Right ventricle myocardium superior (tissue), 1 donor: Measurements from ENCODE around the gene TNNI2. TPM values are rescaled to one million over a fixed set of nuclear protein-coding genes. Genes with fewer than 3 reads are reported as not detected.
A peak's percentile ranks its signal among the peaks of the same experiment; 100 is the strongest.

Experiments used
- ATAC-seq: fragments of 200-7000 bp; cut with Tn5 transposase; one replicate; pipeline ENCODE4 v1.9.1; 2020; ENCODE audit warnings: mild to moderate bottlenecking; ENCODE audit not compliant: poor library complexity
- DNase-seq: peaks from one replicate; pipeline ENCODE4 v3.0.0-alpha.2; 2020
- intact Hi-C: fragments of 100-400 bp; cut with DNase I; formaldehyde crosslinking; loops from one replicate; pipeline ENCODE4 v1.11.2; 2022
- total RNA-seq: library from RNA; stranded (reverse); fragmentation: NEBNext Ultra II Directional; extraction: Animal tissue kit (Norgen Biotek cat#: 25700); gene quantifications from one replicate; pipeline ENCODE4 v1.2.1, GENCODE V29; 2021
- donor health status: DM: no; HTN: yes; CAD: no; lungs with severe emphysema.

The TNNI2 gene
- total RNA-seq, 1 donor from 2014 or later: not detected

- no peak for ATAC-seq
- intact Hi-C loops: loop anchor here (5.0 kb wide), 1 partner anchor 41 kb away; no protein-coding TSS in a partner anchor
Measured at GRCh38 chr11:1841511-1842148, 2.8 kb downstream of the TNNI2 start.

GRCh38 chr11:1842149-1843097 is 3.6 kb downstream of the TNNI2 start:
- DNase-seq (peak; percentile 84), ATAC-seq (peak; percentile 85)
- intact Hi-C loops: loop anchor here (5.0 kb wide), 1 partner anchor 40 kb away; no protein-coding TSS in a partner anchor

More at GRCh38 chr11:1841511-1842148, 2.8 kb downstream of the TNNI2 start:
- DNase-seq: peak; percentile 38

GRCh38 chr11:1843098-1843473 is 4.3 kb downstream of the TNNI2 start:
- intact Hi-C loops: loop anchor here (5.0 kb wide), 1 partner anchor 39 kb away; no protein-coding TSS in a partner anchor
- DNase-seq (peak; percentile 23), ATAC-seq (no peak)

GRCh38 chr11:1843796-1844195 is 5.0 kb downstream of the TNNI2 start:
- intact Hi-C loops: loop anchor here (5.0 kb wide), 1 partner anchor 39 kb away; no protein-coding TSS in a partner anchor
- ATAC-seq: no peak
- peak; percentile 34 for DNase-seq

GRCh38 chr11:1844221-1845094 is 5.7 kb downstream of the TNNI2 start:
- DNase-seq (peak; percentile 83), ATAC-seq (peak; percentile 23)
- intact Hi-C loops: loop anchor here (5.0 kb wide), 1 partner anchor 38 kb away; no protein-coding TSS in a partner anchor

- DNase-seq (no peak), ATAC-seq (no peak)
- intact Hi-C loops: no loop called here
Measured at GRCh38 chr11:1845095-1845429, 6.3 kb downstream of the TNNI2 start.

- intact Hi-C loops: no loop called here
- no peak for DNase-seq
- ATAC-seq: no peak
Measured at GRCh38 chr11:1845561-1846452, 7.0 kb downstream of the TNNI2 start.

GRCh38 chr11:1846453-1846932 is 7.7 kb downstream of the TNNI2 start:
- ATAC-seq: no peak
- intact Hi-C loops: no loop called here
- no peak for DNase-seq

- DNase-seq: no peak
- intact Hi-C loops: no loop called here
Measured at GRCh38 chr11:1847006-1847735, 8.4 kb downstream of the TNNI2 start.

GRCh38 chr11:1847926-1848639 is 9.3 kb downstream of the TNNI2 start:
- DNase-seq (no peak), ATAC-seq (no peak)
- intact Hi-C loops: no loop called here

More at GRCh38 chr11:1847006-1847735, 8.4 kb downstream of the TNNI2 start:
- no peak for ATAC-seq

GRCh38 chr11:1848640-1849430 is 10.1 kb downstream of the TNNI2 start:
- DNase-seq: no peak
- no peak for ATAC-seq
- intact Hi-C loops: no loop called here

GRCh38 chr11:1851468-1852180 is 12.8 kb downstream of the TNNI2 start:
- no peak for ATAC-seq
- intact Hi-C loops: no loop called here
- DNase-seq: no peak

- DNase-seq (no peak), ATAC-seq (no peak)
- intact Hi-C loops: no loop called here
Measured at GRCh38 chr11:1852271-1852876, 13.6 kb downstream of the TNNI2 start.

- DNase-seq: no peak
- intact Hi-C loops: no loop called here
- peak; percentile 13 for ATAC-seq
Measured at GRCh38 chr11:1852877-1853276, 14.1 kb downstream of the TNNI2 start, which contains the start of gene LSP1. TSS of gene LSP1 (plus strand) at chr11:1853084. CDS start at chr11:1853145, 61 bp downstream.
